ENCODE measurements around the gene MAPK14.
"Not testable (repeated sequence)": the region's sequence is repeated elsewhere in the genome, so short reads cannot be mapped to it uniquely, and the experiment has no call there.

MAPK14 gene

GRCh38 chr6:36027501-36028087 is at the start of gene MAPK14:
Gene MAPK14 (plus strand): TSS chr6:36027808. CDS start chr6:36028158, 350 bp downstream.
- DNase-seq, result peak; percentile 96

GRCh38 chr6:35980126-35980525 is 47.5 kb upstream of the MAPK14 start:
- not testable (repeated sequence) for DNase-seq

GRCh38 chr6:35980991-35981645 is 46.5 kb upstream of the MAPK14 start:
- no peak for DNase-seq

DNA sequence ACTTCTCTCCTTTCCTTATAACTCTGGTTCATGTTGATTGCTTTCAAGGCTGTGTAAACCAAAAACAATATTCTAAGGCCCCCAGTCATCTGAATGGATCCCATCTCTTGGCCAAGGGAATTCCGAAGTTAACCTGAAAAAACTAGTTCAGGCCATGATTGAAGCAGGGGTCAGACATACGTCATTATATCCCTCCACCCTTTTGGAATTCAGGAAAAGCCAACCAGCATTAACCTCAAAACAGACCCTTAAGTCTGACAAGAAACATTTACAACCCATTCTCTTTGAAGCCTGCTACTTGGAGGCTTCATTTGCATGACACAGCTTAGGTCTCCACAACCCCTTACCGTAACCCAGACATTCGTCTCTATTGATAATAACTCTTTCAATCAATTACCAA is 42.9 kb upstream of the MAPK14 start:
- DNase-seq, result no peak

- not testable (repeated sequence) for DNase-seq
Observed at GRCh38 chr6:35988047-35988446, 39.6 kb upstream of the MAPK14 start.

GRCh38 chr6:35993150-35993549 is 34.5 kb upstream of the MAPK14 start:
- no peak for DNase-seq

GRCh38 chr6:36000451-36000850 is 27.2 kb upstream of the MAPK14 start:
- no peak for DNase-seq

DNA sequence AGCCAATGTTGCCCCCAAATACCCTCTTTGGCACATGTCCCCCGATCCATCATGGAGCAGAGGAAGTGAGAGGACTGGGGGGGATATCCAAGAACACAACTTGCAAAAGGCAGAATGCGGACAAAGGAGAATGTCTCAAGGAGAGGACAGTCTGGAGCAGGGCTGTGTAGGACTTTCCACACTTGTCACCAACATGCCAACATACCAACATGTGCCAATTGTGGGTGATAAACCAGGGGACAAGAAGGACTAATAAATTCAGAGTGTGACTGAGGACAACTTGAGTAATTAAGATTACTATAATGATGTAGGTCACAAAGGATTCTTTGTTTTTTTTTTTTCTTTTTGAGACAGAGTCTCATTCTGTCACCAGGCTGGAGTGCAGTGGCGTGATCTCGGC is 11.9 kb upstream of the MAPK14 start:
- no peak for DNase-seq

- no peak for DNase-seq
Observed at GRCh38 chr6:36018339-36018738, 9.3 kb upstream of the MAPK14 start.

GRCh38 chr6:36019167-36019566 is 8.4 kb upstream of the MAPK14 start:
- no peak for DNase-seq

DNA sequence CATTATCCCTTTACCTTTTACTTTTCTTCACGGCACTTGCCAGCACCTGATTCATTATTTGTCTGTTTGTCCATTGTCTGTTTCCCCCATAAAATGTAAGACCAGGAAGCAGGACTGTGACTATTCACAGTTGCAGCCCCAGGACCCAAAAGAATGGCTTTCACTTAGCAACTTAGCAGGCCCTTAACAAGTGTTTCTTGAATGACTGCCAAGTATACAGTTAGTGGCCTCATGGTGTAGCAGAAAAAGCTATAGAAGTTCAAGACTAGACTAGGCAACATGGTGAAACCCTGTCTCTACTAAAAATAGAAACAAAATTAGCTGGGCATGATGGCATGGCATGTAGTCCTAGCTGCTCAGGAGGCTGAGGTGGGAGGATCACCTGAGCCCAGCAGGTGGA is 7.5 kb upstream of the MAPK14 start:
- DNase-seq, result no peak

GRCh38 chr6:36023996-36024795 is 3.4 kb upstream of the MAPK14 start, which contains the start of gene SLC26A8:
Gene SLC26A8 (minus strand): TSS chr6:36024641. CDS start chr6:36019707, 4,934 bp downstream.
- DNase-seq, result no peak

- DNase-seq, result no peak
Observed at GRCh38 chr6:36025260-36025931, 2.2 kb upstream of the MAPK14 start.

DNA sequence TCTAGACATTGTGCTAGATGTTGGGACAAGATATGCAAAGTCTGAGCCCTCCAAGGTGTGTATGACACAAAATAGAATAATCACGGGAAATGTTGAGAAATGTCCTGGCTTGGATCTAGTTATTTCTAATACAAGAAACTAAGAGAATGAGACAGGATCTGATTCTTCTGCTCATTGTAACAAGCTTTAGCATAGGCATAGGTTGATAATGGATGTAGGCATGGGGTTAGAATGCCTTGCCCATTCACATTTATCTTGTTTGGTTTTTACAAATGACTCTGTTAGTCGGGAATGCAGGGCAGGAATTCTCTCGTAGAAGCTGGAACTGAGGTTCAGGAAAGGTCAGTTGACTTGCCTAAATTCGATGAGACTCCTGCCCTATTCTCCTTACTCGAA is 1.7 kb upstream of the MAPK14 start:
- no peak for DNase-seq

GRCh38 chr6:36028088-36028876 is 674 bp downstream of the MAPK14 start:
- no peak for DNase-seq

- DNase-seq, result no peak
Observed at GRCh38 chr6:36028877-36029324, 1.3 kb downstream of the MAPK14 start.

DNA sequence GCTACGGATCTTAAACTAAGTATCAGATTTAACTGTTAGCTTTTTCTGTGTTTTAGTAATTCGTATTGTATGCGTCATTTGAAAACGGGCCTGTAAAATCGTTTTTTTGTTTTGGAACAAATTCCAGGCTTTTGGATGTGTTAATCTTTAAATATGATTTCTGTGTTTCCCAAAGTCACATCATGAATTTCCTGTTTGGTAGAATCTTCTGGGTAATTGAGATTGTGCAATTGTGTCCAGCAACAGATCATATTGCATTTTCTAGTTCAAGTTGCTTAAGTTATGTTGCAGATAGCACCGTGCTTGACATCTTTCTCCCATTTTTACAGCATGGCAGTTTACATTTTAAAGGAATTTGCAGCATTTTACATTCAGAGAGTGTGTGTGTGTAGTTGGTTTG is 1.9 kb downstream of the MAPK14 start:
- no peak for DNase-seq

DNA sequence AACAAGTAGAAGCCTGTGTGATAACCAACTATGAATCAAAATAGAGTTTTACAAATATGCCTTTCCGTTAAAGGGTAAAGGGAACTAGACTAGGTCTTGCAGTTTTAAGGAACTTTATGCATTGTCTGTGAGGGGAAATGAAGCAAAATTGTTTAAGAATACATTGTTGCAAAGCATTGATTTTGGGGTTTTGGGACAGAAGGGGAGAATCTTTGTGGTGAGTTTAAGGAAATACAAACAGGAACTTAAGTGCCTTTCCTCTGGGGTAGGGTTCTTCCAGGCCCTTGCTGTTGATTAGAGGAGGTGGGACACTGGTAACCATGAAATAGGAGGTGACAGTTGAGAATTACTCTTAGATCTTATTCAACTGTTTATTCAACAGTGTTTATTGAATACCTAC is 4.7 kb downstream of the MAPK14 start:
- no peak for DNase-seq

DNA sequence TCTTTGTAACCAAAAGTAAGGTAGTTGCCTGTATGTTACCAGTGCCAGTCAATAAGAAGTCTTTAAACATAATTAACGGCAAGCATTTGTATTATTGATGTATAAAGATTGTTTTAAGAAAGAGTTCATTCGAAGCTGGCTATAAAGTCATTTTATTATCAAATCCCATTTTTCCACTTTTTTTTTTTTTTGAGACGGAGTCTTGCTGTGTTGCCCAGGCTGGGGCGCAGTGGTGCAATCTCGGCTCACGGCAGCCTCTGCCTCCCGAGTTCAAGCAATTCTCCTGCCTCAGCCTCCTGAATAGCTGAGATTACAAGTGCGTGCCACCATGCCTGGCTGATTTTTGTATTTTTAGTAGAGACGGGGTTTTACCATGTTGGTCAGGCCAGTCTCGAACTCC is 5.5 kb downstream of the MAPK14 start:
- DNase-seq, result not testable (repeated sequence)

- no peak for DNase-seq
Observed at GRCh38 chr6:36033935-36034334, 6.3 kb downstream of the MAPK14 start.

DNA sequence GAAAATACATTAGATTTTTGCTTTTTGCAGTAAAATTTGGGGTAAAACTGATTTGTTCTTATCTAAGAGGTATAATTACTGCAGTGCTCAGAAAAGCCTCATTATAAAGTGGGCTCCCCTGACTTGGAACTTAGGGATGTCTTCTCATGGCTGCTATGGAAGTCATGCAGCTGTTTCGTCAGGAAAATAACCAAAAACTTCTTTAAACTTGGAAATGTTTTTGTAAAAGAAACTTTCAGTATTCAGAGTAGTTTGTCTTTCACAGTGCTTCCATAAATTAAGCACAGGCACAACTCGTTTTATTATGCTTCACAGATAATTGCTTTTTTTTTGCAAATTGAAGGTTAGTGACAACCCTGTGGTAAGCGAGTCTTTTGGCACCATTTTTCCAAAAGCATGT is 6.8 kb downstream of the MAPK14 start:
- no peak for DNase-seq

DNA sequence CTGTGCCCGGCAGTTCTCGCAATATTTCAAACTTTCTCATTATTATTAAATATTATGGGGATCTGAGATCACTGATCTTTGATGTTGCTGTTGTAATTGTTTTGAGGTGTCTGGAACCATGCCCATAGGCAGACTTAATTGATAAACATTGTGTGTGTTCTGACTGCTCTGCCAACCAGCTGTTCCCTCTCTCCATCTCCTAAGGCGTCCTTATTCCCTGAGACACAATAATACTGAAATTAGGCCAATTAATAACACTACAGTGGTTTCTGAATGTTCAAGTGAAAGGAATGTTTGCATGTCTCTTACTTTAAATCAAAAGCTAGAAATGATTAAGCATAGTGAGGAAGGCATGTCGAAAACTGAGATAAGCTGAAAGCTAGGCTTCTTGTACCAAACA is 7.6 kb downstream of the MAPK14 start:
- DNase-seq, result no peak

All from 8988T (cell line).